Activated CD8-positive, alpha-beta memory T cell treated with anti-CD3 and anti-CD28 coated beads, Interleukin-2, amount 50 U/mL, for 48 hours (primary cell): ENCODE data around the gene MMRN1.

Experiments used
- DNase-seq: peaks from one replicate; pipeline ENCODE4 v3.0.0-alpha.2; 2020

MMRN1 gene

DNA sequence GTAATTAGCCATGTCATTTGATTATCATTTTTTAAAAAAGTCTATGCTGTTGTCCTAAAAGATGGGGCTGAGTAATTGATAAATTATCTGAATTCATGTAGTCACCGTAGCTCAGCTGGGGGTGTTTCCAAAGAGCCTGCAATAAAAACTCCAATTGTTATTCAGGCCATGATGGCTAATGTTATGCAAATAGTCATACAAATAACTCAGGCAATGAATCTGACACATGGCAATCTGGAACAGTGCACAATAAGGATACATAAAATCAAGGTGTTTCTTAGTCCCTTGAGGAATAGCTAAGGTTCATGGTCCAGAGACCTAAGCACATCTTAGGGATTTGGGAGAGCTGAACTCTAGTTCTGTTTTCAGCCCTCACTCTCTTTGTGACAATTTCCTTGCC, 15.2 kb downstream of the MMRN1 start:
- DNase-seq, result no peak

DNA sequence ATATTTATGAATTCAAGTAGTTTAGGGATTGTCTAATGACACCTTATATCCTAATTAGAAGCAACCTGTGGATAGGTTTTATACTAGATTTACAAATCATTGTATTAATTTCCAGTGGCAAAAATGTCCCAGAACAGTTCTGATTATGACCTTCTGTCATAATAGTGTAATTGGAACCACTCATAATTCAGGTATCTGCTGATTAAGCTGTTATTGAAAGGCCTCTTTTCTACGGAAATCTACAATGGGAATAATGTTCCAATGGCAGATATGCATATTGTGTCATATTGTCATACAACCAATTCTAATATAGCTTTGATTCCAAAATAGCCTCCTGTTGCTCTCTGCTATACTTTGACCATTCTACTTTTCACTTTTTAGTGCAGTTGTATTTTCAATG, 19.0 kb downstream of the MMRN1 start:
- no peak for DNase-seq

DNA sequence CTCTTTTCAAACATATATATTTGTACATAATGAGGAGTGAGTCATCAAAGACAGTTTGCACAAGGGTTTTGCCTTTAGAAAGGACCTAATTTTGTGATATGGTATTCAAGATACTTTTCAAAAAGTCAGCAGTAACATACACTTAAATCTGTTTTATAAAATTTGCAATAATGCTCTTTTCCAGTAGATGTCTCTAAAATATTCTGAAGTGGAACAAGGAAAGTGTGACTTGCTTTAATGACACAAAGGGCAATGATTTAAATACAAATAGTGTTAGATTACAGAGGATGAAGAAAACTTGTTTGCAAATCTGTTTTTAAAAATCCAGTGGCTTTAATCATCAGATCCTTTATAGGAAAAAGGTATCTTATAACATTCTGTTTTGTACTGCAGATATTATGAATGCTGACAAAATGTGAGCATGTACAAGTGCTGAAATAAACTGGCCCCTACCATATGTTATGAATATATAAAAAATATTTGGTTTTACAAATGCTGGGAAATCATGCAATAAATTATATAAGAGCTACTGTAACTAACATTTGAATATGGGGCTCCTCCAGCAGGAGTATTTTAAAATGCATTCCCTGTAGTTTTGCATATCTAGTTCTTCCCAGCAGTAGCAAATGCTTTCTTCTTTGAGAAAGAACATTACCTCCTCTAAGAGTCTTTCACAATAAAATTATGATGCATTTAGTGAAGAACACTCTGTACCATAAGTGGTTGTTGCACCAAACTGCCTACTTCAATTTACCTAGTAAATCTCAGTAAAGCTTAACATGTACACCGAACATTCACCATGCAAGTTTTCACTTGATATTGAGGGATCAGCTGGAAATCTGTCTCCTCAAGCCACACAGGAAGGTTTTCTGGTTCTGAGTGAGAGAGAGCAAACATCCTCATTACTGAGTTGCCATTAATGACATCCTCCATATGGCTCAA, 20.2 kb downstream of the MMRN1 start:
- DNase-seq, result no peak

DNA sequence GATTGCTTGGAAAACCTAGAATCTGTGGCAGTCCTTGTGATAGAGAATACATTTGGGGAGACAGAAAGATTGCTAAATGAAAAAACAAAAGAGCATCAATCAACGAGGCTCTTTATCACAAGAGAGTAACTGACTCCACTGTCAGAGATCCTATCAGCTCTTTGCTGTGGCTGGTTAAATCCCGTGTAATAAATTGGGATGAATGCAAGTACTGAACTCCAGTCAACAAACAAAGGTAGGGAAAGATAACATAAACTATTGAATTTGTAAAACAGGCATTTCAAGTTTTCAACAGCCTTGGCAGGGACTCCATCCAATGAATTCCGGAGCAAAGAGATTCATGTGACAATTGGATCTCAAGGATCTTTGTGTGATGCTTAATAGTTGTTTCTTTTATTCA, 21.3 kb downstream of the MMRN1 start:
- no peak for DNase-seq

DNA sequence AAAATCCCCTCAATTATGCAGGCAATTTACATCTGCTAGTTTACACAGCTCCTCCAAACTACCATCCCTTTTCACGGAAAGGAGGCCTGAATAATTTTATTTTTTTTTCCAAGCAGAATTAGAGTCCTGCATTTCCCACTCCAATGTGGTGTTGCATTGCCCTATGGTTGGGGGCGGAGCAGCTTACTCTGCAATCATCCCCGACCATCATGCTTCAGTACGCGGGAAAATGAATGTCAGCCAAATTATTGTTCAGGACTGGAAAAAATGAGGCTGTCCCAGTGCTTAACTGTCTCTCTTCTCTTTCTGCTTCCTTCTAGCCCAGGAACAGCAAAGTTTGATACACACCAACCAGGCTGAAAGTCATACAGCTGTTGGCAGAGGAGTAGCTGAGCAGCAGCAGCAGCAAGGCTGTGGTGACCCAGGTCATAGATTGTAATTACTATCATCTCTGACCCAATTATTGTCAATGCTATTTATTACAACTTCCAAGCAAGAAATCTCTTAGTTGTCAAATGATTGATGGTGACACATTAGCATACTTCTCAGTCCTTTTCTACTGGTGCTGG, 28.3 kb downstream of the MMRN1 start:
- no peak for DNase-seq

DNA sequence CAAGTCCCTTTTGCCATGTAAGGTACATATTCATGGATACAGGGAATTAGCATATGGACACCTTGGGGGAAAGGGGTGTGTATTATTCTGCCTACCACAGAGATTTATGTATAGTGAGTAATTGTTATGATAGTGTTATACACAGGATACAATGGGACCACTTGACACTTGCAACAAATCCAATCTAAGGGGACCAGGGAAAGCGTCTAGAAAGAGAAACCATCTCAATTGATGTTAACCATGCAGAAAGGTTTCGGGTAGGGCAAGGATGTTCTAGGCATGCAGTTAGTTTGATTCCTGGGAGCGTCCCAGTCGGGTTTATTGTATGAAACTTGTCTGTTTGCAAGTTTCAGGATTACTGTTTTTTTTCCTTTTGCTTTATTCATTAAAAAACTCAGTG, 34.2 kb downstream of the MMRN1 start:
- DNase-seq, result no peak

DNA sequence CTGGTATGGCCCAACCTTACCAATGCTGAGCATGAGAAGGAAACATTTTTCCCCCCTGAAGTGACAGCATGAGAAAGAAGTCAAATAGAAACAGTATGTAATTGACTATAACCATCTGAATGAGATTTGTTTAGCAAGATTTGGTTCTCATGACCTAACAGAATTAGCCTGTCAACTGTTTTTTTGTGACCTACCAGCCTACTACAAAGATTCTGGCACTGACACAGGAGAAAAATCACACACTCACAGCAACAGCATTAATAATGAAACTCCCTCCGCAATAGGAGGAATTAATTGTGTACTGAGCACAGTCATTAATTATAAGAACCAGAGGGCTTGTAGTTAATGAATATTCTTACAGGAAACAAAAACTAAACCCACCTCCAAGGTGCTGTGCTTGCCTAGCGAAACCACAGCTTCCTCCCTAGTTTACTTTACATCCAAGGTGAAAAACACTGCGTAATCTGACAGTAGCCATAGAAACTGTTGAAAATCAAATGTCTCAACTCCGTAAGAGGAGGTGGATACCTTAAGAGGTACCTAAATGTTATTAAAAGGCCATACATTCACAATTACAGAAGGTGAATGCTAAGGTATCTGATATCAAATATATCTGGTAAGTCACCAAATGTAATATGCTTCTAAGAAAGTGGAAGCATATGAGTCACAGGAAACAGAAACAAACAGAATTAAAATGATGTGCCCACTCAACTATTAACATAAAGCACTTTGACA, 34.9 kb downstream of the MMRN1 start:
- DNase-seq, result no peak

DNA sequence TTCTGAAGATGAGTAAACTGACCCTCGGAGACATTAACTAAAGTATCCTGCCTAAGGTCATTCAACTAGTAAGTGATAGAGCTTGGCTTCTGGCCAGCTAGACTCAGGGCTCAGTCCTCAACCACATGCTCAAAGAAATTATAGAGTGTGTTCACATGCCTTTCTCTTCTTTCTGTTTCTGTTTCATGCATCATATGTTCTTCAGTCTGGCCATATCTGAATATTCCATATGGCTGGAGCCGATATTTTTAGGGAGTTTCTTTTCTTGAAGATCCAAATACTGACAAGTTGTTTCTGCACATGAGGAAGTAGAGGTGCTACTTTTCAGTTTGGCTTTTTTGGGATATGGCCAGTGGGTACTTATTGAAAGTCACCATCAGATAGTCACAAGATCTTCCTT, 44.9 kb downstream of the MMRN1 start:
- DNase-seq, result no peak

DNA sequence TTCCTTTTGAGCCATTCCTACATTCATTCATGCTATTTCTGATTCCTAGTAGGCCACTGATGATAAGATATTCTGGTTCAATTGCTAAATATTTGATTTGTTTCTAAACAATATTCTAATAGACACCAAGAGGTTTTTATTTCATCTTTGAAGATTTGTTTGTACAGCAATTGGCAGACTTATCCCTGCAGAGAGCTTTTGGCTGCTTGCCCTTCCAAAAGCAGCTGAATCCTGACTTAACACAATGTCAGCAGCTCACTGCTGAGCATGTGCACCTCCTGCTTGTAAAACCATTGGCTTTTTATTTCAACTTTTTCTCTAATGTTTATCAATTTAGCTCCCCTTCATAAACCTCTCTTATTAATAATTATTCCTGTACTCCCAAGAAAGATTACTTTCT, 45.3 kb downstream of the MMRN1 start:
- no peak for DNase-seq

DNA sequence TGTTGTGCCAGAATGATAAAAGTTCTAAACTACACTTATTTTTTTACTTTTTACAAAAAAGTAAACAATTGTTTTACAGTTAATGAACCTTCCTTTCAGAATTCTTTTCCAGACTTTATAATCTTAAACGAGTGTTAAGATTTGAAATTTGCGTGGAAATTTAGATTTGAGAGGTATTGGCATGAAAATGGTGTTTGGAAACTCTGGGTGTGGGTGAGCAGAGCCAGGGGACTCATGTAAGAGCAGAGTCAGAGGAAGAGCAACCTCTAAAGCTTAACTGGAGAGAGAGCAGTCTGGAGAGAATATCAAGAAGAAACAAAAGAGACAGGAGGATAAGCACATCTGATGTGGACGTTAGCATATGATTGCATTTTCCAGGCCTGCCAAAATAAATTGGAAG, 48.2 kb downstream of the MMRN1 start:
- no peak for DNase-seq

DNA sequence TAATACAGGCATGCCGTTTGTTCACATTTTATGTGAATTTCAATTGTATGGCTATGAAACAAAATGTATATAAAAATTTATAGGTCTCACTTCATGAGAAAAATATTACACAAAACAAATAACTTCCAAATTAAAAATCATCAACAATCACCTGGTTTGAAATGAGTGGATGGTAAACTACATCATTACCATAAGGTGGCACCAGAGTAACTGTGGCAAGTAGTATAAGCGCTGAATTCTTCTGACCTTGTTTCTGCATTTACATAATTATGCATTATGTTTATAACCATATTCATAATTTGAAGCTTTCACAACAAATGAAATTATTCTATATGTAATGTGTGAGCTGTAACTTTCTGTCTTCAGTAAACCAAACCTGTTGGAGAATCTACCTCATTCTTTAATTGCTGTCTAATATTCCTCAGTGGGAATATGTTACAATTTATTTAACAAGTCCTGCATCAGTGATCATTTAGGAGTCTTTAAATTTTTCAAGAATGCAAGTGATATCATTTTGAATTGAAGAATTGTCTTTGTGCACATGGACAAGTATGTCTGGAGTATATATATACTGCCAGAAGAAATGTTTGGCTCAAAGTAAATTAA, 55.2 kb downstream of the MMRN1 start:
- no peak for DNase-seq

DNA sequence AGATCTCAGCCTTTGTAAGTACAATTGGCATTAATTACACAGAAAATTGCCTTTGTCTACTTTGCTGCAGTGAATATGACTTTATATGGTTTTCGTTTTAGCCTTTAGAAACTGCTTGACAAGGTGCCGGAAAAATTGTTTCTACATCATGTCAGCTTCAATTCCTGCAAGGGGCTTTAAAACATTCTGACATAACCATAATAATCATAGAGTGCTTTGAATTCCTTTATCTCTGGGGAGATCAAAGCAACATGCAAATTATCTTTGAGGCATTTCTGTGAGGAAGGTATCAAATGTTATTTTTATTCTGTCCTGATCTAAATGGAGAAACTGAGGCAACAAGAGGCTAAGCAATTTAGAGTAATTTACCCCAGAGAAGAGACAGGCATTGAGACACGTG, 57.8 kb downstream of the MMRN1 start:
- DNase-seq, result no peak

DNA sequence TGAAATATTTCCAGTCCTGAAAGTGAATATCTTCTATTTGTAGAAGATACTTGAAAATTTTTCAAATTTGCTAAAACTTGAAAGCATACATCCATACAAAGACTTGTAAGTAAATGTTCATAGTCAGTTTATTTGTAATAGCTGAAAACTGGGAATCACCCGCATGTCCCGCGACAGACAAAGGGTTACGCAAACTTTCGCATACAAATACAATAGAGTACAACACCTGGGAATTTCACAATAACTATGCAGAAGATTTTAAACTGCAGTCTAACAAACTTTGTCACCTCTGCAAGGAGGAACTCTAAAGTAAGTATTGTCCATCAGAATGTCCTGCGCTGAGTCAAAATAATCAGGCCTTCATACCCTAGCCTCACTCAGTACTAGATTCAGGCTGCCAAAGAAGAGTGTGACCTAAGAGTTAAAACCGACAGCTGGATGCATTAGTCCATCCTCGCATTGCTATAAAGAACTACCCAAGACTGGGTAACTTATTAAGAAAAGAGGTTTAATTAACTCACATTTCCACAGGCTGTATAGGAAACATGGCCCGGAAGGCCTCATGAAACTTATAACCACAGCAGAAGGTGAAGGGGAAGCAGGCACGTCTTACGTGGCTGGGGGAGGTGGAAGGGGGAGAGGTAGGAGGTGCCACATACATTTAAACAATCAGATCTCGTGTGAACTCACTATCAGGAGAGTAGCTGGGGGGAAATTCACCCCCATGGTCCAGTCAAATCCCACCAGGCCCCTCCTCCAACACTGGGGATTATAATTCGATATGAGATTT, 60.4 kb downstream of the MMRN1 start:
- DNase-seq, result no peak

DNA sequence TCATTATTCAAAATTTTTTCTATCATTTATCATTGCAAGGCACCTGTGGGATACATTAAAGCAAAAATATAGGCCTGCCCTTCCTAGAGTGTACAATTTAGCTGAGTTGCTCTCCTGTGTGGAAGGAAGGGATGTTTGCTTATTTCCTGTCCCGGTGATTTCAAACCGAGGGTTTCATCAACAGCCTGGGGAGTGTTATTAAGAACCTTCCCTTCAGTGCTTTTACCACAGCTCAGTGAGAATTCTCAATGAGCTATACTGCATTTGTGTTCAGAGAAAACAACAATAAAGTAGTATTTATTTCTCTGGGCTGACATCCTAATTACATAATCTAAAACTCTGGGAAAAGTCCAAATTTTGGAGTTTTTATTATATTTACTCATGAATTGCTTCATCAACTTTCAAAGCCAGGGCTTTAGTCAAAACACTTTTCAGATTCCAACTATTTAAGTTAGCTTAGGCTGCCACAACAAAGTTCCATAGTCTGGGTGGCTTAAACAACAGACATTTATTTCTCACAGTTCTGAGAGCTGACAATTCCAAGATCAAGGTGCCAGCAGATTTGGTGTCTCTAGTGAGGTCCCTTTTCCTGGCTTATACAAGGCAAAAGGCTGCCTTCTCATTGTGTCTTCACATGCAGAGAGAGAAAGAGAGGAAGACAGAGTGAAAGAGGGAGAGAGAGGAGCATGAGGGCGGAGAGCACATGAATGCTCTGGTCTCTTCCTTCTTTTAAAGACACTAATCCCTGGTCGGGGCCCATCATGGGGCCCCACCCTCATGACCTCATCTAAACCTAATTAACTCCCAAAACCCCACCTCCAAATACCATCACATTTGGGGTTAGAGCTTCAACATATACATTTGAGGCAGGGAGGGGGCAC, 62.6 kb downstream of the MMRN1 start:
- DNase-seq, result no peak

DNA sequence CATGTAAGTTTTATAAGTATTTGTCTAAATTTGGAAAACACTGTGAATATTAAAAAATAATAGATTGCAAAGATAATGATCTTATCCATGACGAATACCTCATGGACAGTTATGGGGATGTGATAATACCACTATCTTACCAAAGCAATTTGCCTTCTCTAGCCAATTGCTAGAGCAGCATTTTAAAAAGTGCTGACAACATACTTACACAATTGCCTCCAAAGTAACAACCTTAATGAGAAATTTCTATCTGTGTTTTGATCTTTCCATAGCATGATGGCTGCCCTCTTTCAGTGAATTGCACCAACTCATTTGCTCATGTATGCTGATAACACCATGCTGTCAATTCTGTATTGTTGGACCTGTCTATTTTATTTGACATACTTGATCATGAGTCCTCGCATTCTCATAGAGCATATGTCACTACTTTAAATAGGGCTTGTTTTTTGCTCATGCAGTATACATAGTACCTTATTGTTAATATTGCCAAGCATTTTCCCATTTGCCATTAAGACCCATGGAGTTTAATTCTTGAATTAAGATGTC, 87.2 kb downstream of the MMRN1 start:
- DNase-seq, result no peak

DNA sequence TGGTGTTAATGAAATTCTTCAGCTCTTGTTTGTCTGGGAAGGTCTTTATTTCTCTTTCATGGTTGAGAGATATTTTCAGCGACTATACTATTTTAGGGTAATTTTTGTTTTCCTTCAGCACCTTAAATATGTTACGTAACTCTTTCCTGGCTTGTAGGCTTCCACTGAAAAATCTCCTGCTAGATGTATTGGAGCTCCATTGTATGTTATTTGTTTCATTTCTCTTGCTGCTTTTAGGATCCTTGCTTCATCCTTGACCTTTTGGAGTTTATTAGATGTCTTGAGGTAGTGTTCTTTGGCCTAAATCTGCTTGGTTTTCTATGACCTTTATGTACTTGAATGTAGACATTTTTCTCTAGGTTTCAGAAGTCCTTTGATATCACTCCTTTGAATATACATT, 93.6 kb downstream of the MMRN1 start:
- no peak for DNase-seq

DNA sequence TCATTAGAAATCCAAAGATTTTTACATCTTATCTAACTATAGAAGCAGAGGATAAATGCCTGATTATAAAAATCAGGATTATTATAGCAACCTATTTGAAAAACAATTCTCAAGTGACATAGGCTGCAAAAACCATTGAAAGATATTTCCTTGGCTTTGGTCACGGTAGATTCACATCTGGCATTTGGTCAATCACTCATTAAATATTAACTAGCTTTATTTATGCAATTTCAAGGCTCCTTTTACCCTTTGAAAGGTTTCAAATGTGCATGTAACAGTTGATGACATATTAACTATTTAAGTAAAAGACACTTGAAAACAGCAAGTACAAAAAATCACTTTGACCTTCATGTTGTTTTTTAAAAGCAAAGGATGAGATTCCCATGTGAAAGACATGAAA, 98.1 kb downstream of the MMRN1 start:
- DNase-seq, result no peak

DNA sequence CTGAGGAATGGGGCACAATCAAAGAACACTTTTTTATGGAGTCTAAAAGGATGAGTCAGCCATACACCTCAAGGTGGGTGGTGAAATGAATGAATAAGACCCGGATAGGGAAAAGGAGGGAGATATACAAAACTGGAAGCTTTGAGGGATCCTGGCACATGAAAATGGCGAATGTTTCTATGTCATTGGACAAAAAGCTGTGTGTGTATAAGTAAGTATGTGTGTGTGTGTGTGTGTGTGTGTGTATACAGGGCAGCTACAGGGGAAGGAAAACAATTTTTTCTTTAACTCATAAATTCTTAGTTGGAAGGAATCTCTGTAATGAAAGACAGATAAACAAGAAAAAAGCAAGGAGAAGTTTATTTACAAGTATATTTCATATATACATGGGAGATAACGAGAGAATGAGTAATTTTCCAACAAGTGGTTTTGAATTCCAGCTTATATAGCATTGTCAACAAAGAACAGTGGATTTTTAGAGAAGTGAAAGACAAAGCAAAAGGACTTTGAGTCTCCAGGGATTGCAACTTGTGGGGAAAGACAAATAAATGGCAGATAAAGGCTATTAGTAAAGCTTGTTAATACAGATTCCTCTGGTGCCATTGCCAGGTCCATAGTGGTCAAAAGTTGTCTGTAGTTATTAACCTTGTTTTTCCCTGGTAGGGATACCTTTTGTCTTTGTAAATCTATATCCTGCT, 99.7 kb downstream of the MMRN1 start:
- no peak for DNase-seq

DNA sequence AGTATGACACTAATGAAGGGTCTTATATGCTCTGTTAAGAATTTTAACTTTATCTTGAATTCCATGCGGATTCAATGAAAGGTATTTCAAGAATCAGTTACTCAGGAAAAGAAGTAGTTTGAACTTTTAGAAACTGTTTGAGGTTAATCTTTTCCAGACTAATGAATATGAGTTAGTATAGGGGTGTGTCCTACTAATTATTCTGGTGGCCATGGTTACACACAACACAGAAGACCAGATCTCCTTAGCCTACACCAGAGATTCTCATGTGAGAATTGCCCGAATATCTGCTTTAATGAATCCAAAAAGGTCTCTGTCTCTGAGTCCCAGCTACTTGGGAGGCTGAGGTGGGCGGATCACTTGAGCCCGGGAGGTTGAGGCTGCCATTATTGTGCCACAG, 100.4 kb downstream of the MMRN1 start:
- DNase-seq, result no peak

DNA sequence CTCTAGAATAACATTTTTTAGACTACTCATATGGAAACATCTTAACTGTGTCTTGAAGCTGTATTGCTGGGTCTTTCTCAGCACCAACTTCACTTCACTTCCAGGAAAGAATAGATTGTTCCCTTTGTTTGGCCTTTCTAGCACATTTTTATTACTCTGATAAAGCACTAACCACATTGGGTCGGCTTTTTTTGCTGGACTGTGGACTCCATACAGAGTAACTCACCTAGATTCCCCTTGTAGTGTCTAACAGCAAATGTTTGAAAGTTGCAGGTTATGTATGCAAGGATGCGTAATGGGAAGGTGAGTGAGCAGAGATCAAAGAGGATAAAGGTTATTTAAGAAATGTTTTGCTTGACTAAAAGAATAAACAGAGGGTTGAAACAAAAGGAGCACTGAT, 101.2 kb downstream of the MMRN1 start:
- no peak for DNase-seq
